IMR-90 (cell line): ENCODE results near the gene MTRF1L. TPM values are rescaled to one million over a fixed set of nuclear protein-coding genes. Genes with fewer than 3 reads are reported as not detected.

Source experiments
- ATAC-seq: fragments of 200-7000 bp; cut with Tn5 transposase; 2 replicates; pipeline ENCODE4 v1.9.1; 2020; ENCODE audit warnings: low read depth, mild to moderate bottlenecking, moderate library complexity
- BruUV-seq: library from RNA; stranded (reverse); fragments of 400-500 nt; replicated peaks from 2 replicates; lab custom pipeline; 2021; lab: Mats Ljungman, UMichigan
- CTCF ChIA-PET: fragments of 300-600 bp; formaldehyde crosslinking; extraction: SDS; loops from one replicate; lab custom pipeline; 2021; ENCODE audit warnings: antibody characterized with exemption; lab: Yijun Ruan, JAX
- POLR2A ChIA-PET: fragments of 300-600 bp; sonication (Branson Sonifier 250); formaldehyde crosslinking; loops from one replicate; lab custom pipeline; 2022; ENCODE audit warnings: antibody characterized with exemption; ENCODE audit not compliant: unreplicated experiment; lab: Charles Lee
- DNase-seq: peaks from one replicate; pipeline ENCODE4 v3.0.0; 2013
- H2AFZ ChIP-seq: replicated peaks from 2 replicates; pipeline ENCODE3; 2013; ENCODE audit warnings: low read length, mild to moderate bottlenecking; ENCODE audit not compliant: poor library complexity
- H2AK5ac ChIP-seq: 2 replicates; pipeline ENCODE4 v1.6.1; 2013; ENCODE audit warnings: low read depth, low read length, inconsistent platforms
- H2AK9ac ChIP-seq: replicated peaks from 2 replicates; pipeline ENCODE3; 2013; ENCODE audit warnings: mild to moderate bottlenecking, low read depth, low read length, moderate library complexity; ENCODE audit not compliant: poor library complexity
- H2BK120ac ChIP-seq: 2 replicates; pipeline ENCODE4 v1.6.1; 2013; ENCODE audit warnings: low read depth, low read length, inconsistent platforms
- H2BK15ac ChIP-seq: 3 replicates; pipeline ENCODE4 v1.6.1; 2013; ENCODE audit warnings: low read depth, low read length, inconsistent platforms
- H2BK20ac ChIP-seq: 2 replicates; pipeline ENCODE4 v1.6.1; 2013; ENCODE audit warnings: low read depth, mild to moderate bottlenecking, inconsistent platforms, low read length, moderate library complexity
- H2BK5ac ChIP-seq: 2 replicates; pipeline ENCODE4 v1.6.1; 2013; ENCODE audit warnings: mild to moderate bottlenecking, low read depth, low read length, inconsistent platforms; ENCODE audit not compliant: poor library complexity, severe bottlenecking
- H3K14ac ChIP-seq: replicated peaks from 2 replicates; pipeline ENCODE4 v1.6.1; 2013; ENCODE audit warnings: low read depth, low read length, inconsistent platforms
- H3K18ac ChIP-seq: 2 replicates; pipeline ENCODE4 v1.6.1; 2013; ENCODE audit warnings: low read depth, low read length, control low read depth
- H3K23ac ChIP-seq: 2 replicates; pipeline ENCODE4 v1.6.1; 2013; ENCODE audit warnings: low read depth, low read length, inconsistent platforms
- H3K27ac ChIP-seq: 2 replicates; pipeline ENCODE4 v1.5.1; 2013; ENCODE audit warnings: mild to moderate bottlenecking, control low read depth, low read length; ENCODE audit not compliant: insufficient read depth
- H3K27me3 ChIP-seq: 2 replicates; pipeline ENCODE4 v1.6.1; 2013; ENCODE audit warnings: low read length; ENCODE audit not compliant: control insufficient read depth, insufficient read depth
- H3K36me3 ChIP-seq: 2 replicates; pipeline ENCODE4 v1.6.1; 2013; ENCODE audit warnings: low read length, mixed read lengths; ENCODE audit not compliant: control insufficient read depth, insufficient read depth
- H3K4ac ChIP-seq: 2 replicates; pipeline ENCODE4 v1.6.1; 2013; ENCODE audit warnings: low read depth, low read length, inconsistent platforms
- H3K4me1 ChIP-seq: 2 replicates; pipeline ENCODE4 v1.6.1; 2013; ENCODE audit warnings: low read length, mixed read lengths; ENCODE audit not compliant: control insufficient read depth, insufficient read depth
- H3K4me2 ChIP-seq: 2 replicates; pipeline ENCODE4 v1.6.1; 2013; ENCODE audit warnings: low read depth, mild to moderate bottlenecking, control low read depth, low read length, moderate library complexity
- H3K4me3 ChIP-seq: 2 replicates; pipeline ENCODE4 v1.5.1; 2013; ENCODE audit warnings: low read depth, mild to moderate bottlenecking, control low read depth, low read length, moderate library complexity; ENCODE audit not compliant: insufficient read depth
- H3K56ac ChIP-seq: 2 replicates; pipeline ENCODE4 v1.6.1; 2013; ENCODE audit warnings: low read length, inconsistent platforms; ENCODE audit not compliant: insufficient read depth; ENCODE audit errors: extremely low read depth
- H3K79me1 ChIP-seq, 2 experiments: 2 replicates each; pipeline ENCODE4 v1.6.1; 2013; ENCODE audit warnings: low read length in 2 of 2, inconsistent platforms in 1 of 2, low read depth in 1 of 2
- H3K9ac ChIP-seq: 2 replicates; pipeline ENCODE4 v1.6.1; 2013; ENCODE audit warnings: low read depth, low read length, control low read depth
- H3K9me1 ChIP-seq: 2 replicates; pipeline ENCODE4 v1.6.1; 2013; ENCODE audit warnings: low read length, inconsistent platforms; ENCODE audit not compliant: insufficient read depth
- H3K9me3 ChIP-seq: 2 replicates; pipeline ENCODE4 v1.6.1; 2013; ENCODE audit warnings: low read length; ENCODE audit not compliant: control insufficient read depth, insufficient read depth
- H4K20me1 ChIP-seq: 2 replicates; pipeline ENCODE4 v1.6.1; 2013; ENCODE audit warnings: low read length, inconsistent platforms; ENCODE audit not compliant: insufficient read depth
- H4K5ac ChIP-seq: 2 replicates; pipeline ENCODE4 v1.6.1; 2013; ENCODE audit warnings: mild to moderate bottlenecking, low read depth, low read length, control low read depth
- H4K8ac ChIP-seq, 2 experiments: 2 replicates each; pipeline ENCODE4 v1.6.1; 2013; ENCODE audit warnings: low read depth in 2 of 2, low read length in 2 of 2, control low read depth in 1 of 2, inconsistent platforms in 1 of 2
- H4K91ac ChIP-seq: 2 replicates; pipeline ENCODE4 v1.6.1; 2013; ENCODE audit warnings: low read depth, low read length, inconsistent platforms; ENCODE audit not compliant: insufficient read depth
- MAFK ChIP-seq: IDR thresholded peaks from 2 replicates; pipeline ENCODE4 v1.6.1; 2012; ENCODE audit warnings: low read depth, low read length, improper control_type of control experiment
- RCOR1 ChIP-seq: IDR thresholded peaks from 2 replicates; pipeline ENCODE4 v1.6.1; 2012; ENCODE audit warnings: mild to moderate bottlenecking, low read length, improper control_type of control experiment; ENCODE audit not compliant: insufficient replicate concordance
- SMC3 ChIP-seq: fragments of 150-350 bp; IDR thresholded peaks from 2 replicates; pipeline ENCODE4 v1.6.1; 2016; ENCODE audit warnings: low read depth, mild to moderate bottlenecking, antibody characterized with exemption, low read length, moderate library complexity
- dilution Hi-C: fragments of 300-500 bp; cut with HindIII; formaldehyde crosslinking; loops from one replicate; pipeline ENCODE4 v1.14.3; 2018; ENCODE audit warnings: low sequenced_read_pairs; ENCODE audit not compliant: unreplicated experiment
- in situ Hi-C: fragments of 300-500 bp; cut with MboI; formaldehyde crosslinking; loops from 3 replicates; pipeline ENCODE4 v1.14.3; 2019; ENCODE audit warnings: low sequenced_read_pairs, inconsistent platforms, mixed read lengths
- intact Hi-C: fragments of 100-400 bp; cut with micrococcal nuclease; formaldehyde crosslinking; loops from 2 replicates; pipeline ENCODE4 v1.10.0; 2022
- polyA plus RNA-seq, 3 experiments: library from polyadenylated mRNA; depleted of rRNA; stranded (reverse); fragments of >200 nt; gene quantifications; 2 replicates each; pipeline ENCODE4 v1.2.3, GENCODE V29; 2012; ENCODE audit warnings: low replicate concordance in 1 of 3
- total RNA-seq: library from RNA; depleted of rRNA; stranded (reverse); fragments of >200 nt; gene quantifications from 2 replicates; pipeline ENCODE4 v1.2.3, GENCODE V29; 2012

MTRF1L gene
- total and polyA plus RNA-seq, 2 of the 4 experiments (the other 2 are of a cell fraction): 6.9 to 11.1 TPM

- intact Hi-C loops: no loop called here
- Histone ChIP-seq H3K23ac (no peak overlapping the region), H3K4me1 (no peaks in the 10 kb centered on the region), H3K27me3 (no peaks in the 10 kb centered on the region), H4K91ac (no peak overlapping the region), H3K9me1 (no peaks in the 10 kb centered on the region), H3K27ac (no peak overlapping the region), H2BK120ac (no peak overlapping the region), H2BK20ac (no peak overlapping the region), H3K14ac (no peak overlapping the region), H2AK9ac (no peak overlapping the region), H3K18ac (no peak overlapping the region), H3K36me3 (peaks cover 19% of the 10 kb centered on the region), H2BK5ac (no peak overlapping the region), H3K9ac (no peak overlapping the region), H3K9me3 (no peaks in the 10 kb centered on the region), H3K4ac (no peak overlapping the region), H3K56ac (no peak overlapping the region), H2BK15ac (no peak overlapping the region), H2AK5ac (no peak overlapping the region), H2AFZ (no peak overlapping the region), H3K4me2 (no peak overlapping the region), H4K8ac (no peak overlapping the region), H4K5ac (no peak overlapping the region), H3K79me1 (peaks cover 7 to 18% of the 10 kb centered on the region in 2 experiments), H3K4me3 (no peak overlapping the region), H4K20me1 (peaks cover 6% of the 10 kb centered on the region)
- POLR2A ChIA-PET: no interaction called here
- no peak for ATAC-seq
- no peak for DNase-seq
- dilution Hi-C loops: no loop called here
- no TSS peak for BruUV-seq
- in situ Hi-C loops: no loop called here
- CTCF ChIA-PET: no interaction called here
- no peak for TF ChIP-seq SMC3
- no peak for TF ChIP-seq MAFK
- TF ChIP-seq RCOR1: no peak
Observed at GRCh38 chr6:152993847-152994246, 8.7 kb downstream of the MTRF1L start.
